Activated naive CD8-positive, alpha-beta T cell treated with anti-CD3 and anti-CD28 coated beads, Interleukin-2, amount 50 U/mL, for 24 hours (primary cell): ENCODE results near the gene SPRR1A.

ENCODE experiments used
- ATAC-seq: fragments of 150-1000 bp; cut with Tn5 transposase; one replicate; pipeline ENCODE4 v1.10.0; 2021
- DNase-seq: peaks from one replicate; pipeline ENCODE4 v3.0.0; 2021
- H3K27ac Mint-ChIP-seq: one replicate; pipeline ENCODE4 v1.8.0; 2021; ENCODE audit warnings: mild to moderate bottlenecking, mixed read lengths
- H3K27me3 Mint-ChIP-seq: one replicate; pipeline ENCODE4 v1.8.0; 2021; ENCODE audit warnings: mixed read lengths
- H3K36me3 Mint-ChIP-seq: one replicate; pipeline ENCODE4 v1.8.0; 2021; ENCODE audit warnings: low read depth, mixed read lengths
- H3K4me1 Mint-ChIP-seq: one replicate; pipeline ENCODE4 v1.8.0; 2021; ENCODE audit warnings: mixed read lengths
- H3K4me3 Mint-ChIP-seq: one replicate; pipeline ENCODE4 v1.8.0; 2021; ENCODE audit warnings: mild to moderate bottlenecking, moderate library complexity, mixed read lengths
- H3K9me3 Mint-ChIP-seq: one replicate; pipeline ENCODE4 v1.8.0; 2021; ENCODE audit warnings: mixed read lengths

SPRR1A gene

GRCh38 chr1:153030895-153031294 lies 47.0 kb downstream of the SPRR1A start, which contains the start of gene SPRR1B:
TSS of gene SPRR1B (plus strand) at chr1:153031203. CDS start at chr1:153032346, 1,143 bp downstream.
- ATAC-seq (no peak), DNase-seq (no peak)
- Mint-ChIP-seq H3K27me3 (peaks cover 14% of the 10 kb centered on the region), H3K4me3 (no peak within 1 kb of the TSS), H3K27ac (no peak within 1 kb of the TSS), H3K9me3 (peaks cover 3% of the 10 kb centered on the region), H3K4me1 (no peaks in the 10 kb centered on the region), H3K36me3 (no peaks in the 10 kb centered on the region)

GRCh38 chr1:153032073-153032472 lies 48.2 kb downstream of the SPRR1A start:
- Mint-ChIP-seq H3K9me3 (peaks cover 3% of the 10 kb centered on the region), H3K27ac (no peak overlapping the region), H3K27me3 (peaks cover 17% of the 10 kb centered on the region), H3K4me1 (no peaks in the 10 kb centered on the region), H3K4me3 (no peak overlapping the region), H3K36me3 (no peaks in the 10 kb centered on the region)
- DNase-seq: no peak
- no peak for ATAC-seq

- no peak overlapping the region for H3K4me3 Mint-ChIP-seq
- peaks cover 23% of the 10 kb centered on the region for H3K27me3 Mint-ChIP-seq
- no peak overlapping the region for H3K27ac Mint-ChIP-seq
- ATAC-seq: peak; percentile 68
- DNase-seq: no peak
- peaks cover 3% of the 10 kb centered on the region for H3K9me3 Mint-ChIP-seq
- H3K4me1 Mint-ChIP-seq: no peaks in the 10 kb centered on the region
- H3K36me3 Mint-ChIP-seq: no peaks in the 10 kb centered on the region
These were observed 48.9 kb downstream of the SPRR1A start for GRCh38 chr1:153032677-153033308.

- DNase-seq (no peak), ATAC-seq (no peak)
- Mint-ChIP-seq H3K4me3 (no peak overlapping the region), H3K27me3 (peaks cover 28% of the 10 kb centered on the region), H3K36me3 (no peaks in the 10 kb centered on the region), H3K27ac (no peak overlapping the region), H3K9me3 (no peaks in the 10 kb centered on the region), H3K4me1 (no peaks in the 10 kb centered on the region)
These were observed 51.3 kb downstream of the SPRR1A start for GRCh38 chr1:153035211-153035610.
